ENCODE measurements around the gene PPA1. TPM values are rescaled to one million over a fixed set of nuclear protein-coding genes. Genes with fewer than 3 reads are reported as not detected.

The PPA1 gene
- total RNA-seq, 1 donor from 2014 or later = 119 TPM

GRCh38 chr10:70158113-70158512, 75.1 kb downstream of the PPA1 start:
- H3K4me1 Mint-ChIP-seq (ENCODE audit: low read depth) = peaks cover 13% of the 10 kb centered on the region
- no peak overlapping the region for H3K27ac Mint-ChIP-seq
- TF ChIP-seq, protein P1, sequence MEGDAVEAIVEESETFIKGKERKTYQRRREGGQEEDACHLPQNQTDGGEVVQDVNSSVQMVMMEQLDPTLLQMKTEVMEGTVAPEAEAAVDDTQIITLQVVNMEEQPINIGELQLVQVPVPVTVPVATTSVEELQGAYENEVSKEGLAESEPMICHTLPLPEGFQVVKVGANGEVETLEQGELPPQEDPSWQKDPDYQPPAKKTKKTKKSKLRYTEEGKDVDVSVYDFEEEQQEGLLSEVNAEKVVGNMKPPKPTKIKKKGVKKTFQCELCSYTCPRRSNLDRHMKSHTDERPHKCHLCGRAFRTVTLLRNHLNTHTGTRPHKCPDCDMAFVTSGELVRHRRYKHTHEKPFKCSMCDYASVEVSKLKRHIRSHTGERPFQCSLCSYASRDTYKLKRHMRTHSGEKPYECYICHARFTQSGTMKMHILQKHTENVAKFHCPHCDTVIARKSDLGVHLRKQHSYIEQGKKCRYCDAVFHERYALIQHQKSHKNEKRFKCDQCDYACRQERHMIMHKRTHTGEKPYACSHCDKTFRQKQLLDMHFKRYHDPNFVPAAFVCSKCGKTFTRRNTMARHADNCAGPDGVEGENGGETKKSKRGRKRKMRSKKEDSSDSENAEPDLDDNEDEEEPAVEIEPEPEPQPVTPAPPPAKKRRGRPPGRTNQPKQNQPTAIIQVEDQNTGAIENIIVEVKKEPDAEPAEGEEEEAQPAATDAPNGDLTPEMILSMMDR (IDR thresholded peaks at IDR 0.05; ENCODE audit: unreplicated experiment) = no peak
- no peak for DNase-seq (ENCODE audit: low spot score, unreplicated experiment)
- no peaks in the 10 kb centered on the region for H3K27me3 Mint-ChIP-seq
- H3K9me3 Mint-ChIP-seq (ENCODE audit: low read depth) = no peaks in the 10 kb centered on the region
- peaks cover 12% of the 10 kb centered on the region for H3K36me3 Mint-ChIP-seq (ENCODE audit: insufficient read depth)
- H3K4me3 Mint-ChIP-seq (ENCODE audit: low read depth) = no peak overlapping the region

DNA sequence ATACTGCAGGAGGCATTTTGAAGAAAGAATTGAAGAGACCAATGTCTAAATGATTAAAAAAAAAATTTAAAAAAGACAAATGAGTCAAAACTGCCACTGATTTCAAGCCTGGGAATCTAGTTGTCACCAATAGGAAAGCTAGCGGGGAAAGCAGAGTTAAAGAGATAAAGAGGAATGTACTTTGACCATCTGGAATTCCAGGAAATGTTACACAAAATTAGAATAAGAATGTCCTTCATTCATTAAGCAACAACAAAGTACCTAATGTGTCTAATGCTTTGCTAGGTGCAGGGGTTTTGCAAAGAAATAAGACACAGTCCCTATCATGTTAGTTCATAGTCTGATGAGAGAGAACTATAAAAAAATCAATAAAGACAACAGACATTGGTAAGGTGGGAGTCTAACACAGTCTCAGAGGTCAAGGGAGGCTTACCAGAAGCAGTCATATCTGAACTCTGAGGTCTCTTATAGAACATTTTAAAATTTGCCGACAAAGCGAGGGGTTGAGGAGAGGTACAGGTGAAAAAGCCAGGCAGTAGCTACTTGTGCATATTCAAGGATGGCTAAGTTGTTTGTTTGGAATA, 77.9 kb downstream of the PPA1 start:
- TF ChIP-seq, protein P1 (IDR thresholded peaks at IDR 0.05; ENCODE audit: unreplicated experiment) = no peak

More for the DNA sequence above, 77.9 kb downstream of the PPA1 start:
- no peak for DNase-seq (ENCODE audit: low spot score, unreplicated experiment)
- Mint-ChIP-seq H3K9me3 (ENCODE audit: low read depth) (no peaks in the 10 kb centered on the region), H3K4me1 (ENCODE audit: low read depth) (peaks cover 10% of the 10 kb centered on the region), H3K4me3 (ENCODE audit: low read depth) (no peak overlapping the region), H3K27me3 (no peaks in the 10 kb centered on the region), H3K36me3 (ENCODE audit: insufficient read depth) (peaks cover 18% of the 10 kb centered on the region), H3K27ac (peak overlapping the region; percentile 82)

Other genes starting within 250 kb of the PPA1 start
- 128 and 143 TPM in 2 replicates for gene MACROH2A2, start 180.6 kb downstream of the PPA1 start, total RNA-seq
- gene AIFM2, start 100.6 kb downstream of the PPA1 start, total RNA-seq = 10.7 and 10.9 TPM in 2 replicates
- 12.6 and 15.1 TPM in 2 replicates for gene TYSND1, start 86.7 kb downstream of the PPA1 start, total RNA-seq
- gene SAR1A, start 62.9 kb downstream of the PPA1 start, total RNA-seq = 93.0 and 94.4 TPM in 2 replicates
- gene NPFFR1, start 50.6 kb upstream of the PPA1 start, total RNA-seq = not detected in 2 replicates
- gene LRRC20, start 149.2 kb upstream of the PPA1 start, total RNA-seq = 16.7 and 19.6 TPM in 2 replicates
- gene EIF4EBP2, start 170.7 kb upstream of the PPA1 start, total RNA-seq = 99.6 and 101 TPM in 2 replicates
- gene NODAL, start 208.3 kb upstream of the PPA1 start, total RNA-seq = not detected in 2 replicates
- 1.2 and 1.4 TPM in 2 replicates for gene PALD1, start 245.3 kb upstream of the PPA1 start, total RNA-seq